Hematopoietic multipotent progenitor cell (in vitro differentiated cells): ENCODE results near the gene DRGX. TPM values are rescaled to one million over a fixed set of nuclear protein-coding genes. Genes with fewer than 3 reads are reported as not detected.

Experiments used
- DNase-seq, 3 donors: peaks; one replicate each; pipeline ENCODE4 v3.0.0-alpha.2; 2011 to 2015; ENCODE audit warnings: low read depth in 2 of 3, low spot score in 2 of 3
- total RNA-seq: library from RNA; depleted of rRNA; stranded (reverse); fragments of >200 nt; gene quantifications from one replicate; pipeline ENCODE4 v1.2.3, GENCODE V29; 2012

DRGX gene
- total RNA-seq, 1 donor = not detected

- DNase-seq = no peak
Measured at GRCh38 chr10:49384268-49384953, 11.5 kb downstream of the DRGX start.

DNA sequence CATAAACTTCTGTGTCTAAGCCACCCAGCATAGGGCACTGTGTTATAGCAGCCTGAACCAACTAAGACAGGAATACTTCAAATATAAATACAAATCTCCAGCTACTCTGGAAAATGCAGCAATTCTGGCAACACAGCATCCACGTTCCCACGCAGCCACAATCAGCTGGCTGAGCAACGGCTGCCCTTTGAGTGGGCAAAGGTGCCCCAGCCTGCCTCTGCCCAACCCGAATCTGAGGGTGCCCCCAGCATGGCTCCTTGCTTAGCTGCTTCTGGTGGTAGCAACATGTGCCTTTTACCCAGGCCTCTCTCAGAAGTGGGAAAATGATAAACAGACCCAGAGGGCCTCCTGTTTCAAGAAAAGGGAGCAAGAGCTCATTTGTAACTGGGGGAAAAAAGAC, 12.0 kb downstream of the DRGX start:
- no peak for DNase-seq

DNA sequence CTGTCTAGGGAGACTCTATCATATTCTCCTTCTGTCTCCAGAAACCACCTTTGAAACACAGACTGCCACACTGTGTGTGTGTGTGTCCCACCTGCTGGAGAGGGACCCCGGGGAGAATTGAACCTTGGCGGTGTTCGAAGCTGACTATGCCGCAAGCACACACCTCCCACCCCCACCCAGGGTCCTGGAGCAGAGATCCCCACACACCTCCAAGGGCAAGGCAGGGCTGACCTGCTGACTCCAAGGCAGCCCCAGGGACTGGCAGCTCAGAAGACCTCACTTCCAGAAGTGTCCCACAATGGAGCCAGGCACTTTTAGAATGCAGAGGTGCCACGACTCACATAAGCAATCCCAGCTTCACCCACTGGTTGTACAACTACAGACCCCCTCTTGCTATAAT, 13.1 kb downstream of the DRGX start:
- DNase-seq = no peak

- no peak for DNase-seq
Measured at GRCh38 chr10:49382226-49382625, 13.7 kb downstream of the DRGX start.

GRCh38 chr10:49381111-49381900, 14.6 kb downstream of the DRGX start:
- DNase-seq = no peak

- DNase-seq = no peak
Measured at GRCh38 chr10:49379596-49380410, 16.1 kb downstream of the DRGX start.

DNA sequence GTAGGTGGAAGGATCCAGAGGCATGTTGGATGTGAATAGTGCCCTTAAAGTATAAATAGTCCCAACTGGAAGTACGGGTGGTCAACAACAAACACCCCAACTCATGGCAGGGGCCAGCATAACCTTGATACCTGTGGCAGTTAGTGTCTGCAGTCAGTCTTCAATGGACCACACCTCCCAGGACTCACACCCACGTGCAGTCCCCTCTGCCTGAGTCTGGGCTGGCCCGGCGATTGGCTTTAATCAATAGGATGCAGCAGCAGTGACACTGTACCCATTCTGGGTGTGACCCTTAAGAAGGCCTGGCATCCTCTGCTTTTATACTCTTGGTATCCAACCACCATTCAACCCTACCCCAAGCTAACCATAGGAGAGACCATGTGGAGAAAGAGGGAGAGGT, 18.6 kb downstream of the DRGX start:
- DNase-seq = no peak

DNA sequence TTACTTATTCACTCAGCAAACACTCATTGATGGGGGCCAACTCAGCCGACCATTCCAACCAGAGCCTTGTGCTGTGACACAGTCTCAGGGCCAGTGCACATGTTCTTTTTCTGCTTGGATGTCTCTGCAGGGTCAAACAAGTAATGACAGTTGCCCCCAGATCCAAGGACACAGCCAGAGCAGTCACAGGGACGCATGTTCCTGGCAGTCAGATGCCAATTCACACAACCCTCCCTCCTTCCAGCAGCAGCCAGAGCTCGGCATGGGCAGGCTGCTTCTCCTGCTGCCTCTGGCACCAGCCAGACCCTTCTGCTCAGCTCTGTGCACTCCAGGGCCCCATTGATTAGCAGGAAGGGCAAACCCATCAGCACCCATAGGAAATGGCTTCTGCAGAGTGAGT, 20.3 kb downstream of the DRGX start:
- DNase-seq = no peak

DNA sequence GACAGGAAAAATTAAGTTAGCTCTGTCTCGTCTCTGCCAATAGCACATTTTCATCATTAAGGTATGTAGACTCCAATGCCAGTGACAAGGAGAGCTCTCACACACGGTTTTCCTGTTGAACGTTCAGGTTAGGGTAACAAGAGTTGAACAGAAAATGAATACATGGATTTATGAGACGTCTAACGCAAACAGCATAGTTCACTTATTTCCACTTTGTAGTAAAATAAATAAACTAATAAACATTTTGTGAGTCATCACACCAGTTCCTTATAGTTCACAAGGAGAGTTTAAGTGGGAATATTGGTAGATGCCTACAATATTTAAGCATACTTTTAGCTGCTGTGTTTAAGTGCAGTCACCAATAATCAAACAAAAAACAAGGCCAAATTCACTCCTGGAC, 21.1 kb downstream of the DRGX start:
- no peak for DNase-seq

DNA sequence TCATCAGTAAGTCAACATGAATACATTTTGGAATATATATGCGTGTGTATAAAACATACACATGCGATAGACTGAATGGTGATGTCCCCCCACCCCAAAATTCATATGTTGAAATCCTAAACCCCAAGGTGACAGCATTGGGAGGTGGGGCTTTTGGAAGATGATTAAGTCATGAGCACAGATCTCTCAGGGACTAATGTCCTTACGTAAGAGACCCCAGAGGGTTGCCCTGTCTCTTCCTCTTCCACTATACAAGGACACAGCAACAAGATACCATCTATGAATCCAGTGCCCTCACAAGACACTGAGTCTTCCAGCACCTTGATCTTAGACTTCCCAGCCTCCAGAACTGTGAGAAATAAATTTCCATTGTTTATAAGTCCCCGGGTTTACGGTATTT, 22.5 kb downstream of the DRGX start:
- no peak for DNase-seq

DNA sequence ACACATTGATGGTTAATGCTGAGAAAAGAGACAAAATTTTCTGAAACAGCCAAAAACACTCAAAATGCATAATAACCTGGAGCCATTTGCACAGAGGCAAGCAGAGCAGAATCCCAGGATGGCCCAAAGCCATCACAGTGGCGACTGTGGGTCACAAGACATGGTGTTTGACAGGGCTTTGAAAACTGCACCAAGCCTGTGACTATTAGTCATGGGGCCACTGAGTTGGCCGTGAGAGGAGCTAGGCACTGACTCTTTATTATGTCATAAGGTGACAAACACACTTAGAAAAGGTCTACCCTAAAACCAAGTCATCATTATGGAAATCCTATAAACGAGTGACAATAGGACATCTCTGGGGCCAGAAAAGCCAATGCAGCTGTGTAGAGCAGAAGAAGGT, 23.9 kb downstream of the DRGX start:
- DNase-seq = no peak

- no peak for DNase-seq
Measured at GRCh38 chr10:49370326-49371100, 25.4 kb downstream of the DRGX start.

DNA sequence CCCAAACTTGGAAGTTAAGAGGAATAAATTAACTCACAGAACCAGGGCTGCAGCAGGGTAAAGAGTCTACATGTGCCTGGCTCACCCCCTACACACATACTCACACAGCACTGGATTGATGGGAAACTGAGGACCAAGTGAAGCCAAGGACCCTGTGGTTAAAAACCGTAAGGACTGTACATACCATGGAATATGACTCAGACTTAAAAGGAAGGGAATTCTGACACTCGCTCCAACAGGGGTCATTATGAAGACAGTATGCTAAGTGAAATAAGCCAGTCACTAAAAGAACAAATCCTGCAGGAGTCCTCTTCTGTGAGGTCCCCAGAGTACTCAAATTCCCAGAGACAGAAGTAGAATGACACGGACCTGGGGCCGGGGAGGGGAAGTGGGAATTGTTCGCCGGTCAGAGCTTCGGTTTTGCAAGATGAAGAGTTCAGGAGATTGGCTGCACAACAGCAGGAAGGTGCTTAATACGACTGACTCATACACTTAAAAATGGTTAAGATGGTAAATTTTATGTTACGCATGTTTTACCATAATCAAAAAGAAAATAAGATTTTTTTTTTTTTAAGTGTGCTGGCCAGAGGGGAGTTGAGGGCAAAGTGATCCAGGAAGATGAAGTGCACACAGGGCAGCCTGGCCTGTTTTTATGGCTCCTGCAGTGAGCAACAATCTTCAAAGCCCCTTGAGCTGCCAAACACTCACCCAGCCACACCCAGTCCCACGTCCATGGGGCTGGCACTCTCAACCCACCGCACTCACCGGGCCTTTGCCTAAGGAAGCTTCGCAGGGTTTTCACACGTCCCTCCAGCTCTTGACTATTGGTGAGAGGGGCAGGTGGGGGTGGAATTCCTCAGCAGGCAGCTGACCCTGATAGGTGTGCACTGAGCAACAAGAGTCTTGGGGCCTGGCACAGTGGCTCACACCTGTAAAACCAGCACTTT, 26.4 kb downstream of the DRGX start:
- no peak for DNase-seq

DNA sequence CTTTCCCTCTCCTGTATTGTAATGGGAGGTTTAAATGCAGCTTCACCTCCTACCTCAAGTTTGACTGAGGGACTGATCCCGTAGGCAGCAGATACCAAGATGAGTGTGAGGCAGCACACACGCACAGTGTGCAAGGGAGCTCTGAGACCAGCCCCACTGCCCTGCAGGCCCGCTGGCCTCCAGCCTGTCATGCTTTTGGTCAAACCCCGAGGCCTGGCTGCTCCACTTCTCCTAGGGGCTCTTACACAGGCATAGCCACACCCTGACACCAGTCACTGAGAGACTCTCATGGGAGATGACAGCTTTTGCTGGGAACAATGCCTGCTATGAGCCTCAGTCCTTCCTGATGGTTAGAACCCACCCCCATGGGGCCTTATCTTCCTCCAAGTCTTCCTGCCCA, 27.6 kb downstream of the DRGX start:
- no peak for DNase-seq

DNA sequence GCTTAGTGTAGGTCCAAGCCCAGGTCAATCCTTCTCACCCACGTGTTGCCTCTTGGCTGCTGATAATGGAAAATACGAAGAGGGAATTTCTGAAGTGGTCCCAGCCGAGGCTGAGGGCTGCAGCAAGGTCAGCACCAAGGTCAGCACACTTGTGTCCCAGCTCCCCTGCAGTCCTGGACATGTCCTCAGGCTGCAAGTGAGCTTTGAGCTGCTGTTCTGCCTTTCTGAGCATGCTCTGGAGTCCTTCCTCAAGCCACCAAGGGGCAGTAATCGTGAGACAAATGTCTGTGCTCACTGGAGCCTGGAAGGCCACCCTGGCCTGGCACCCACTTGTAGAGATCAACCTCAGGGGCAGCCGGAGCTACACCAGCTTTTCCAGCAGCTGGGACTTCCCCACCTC, 28.3 kb downstream of the DRGX start:
- DNase-seq = no peak

- DNase-seq = no peak
Measured at GRCh38 chr10:49366460-49366859, 29.4 kb downstream of the DRGX start.

- DNase-seq = no peak
Measured at GRCh38 chr10:49365675-49366415, 30.0 kb downstream of the DRGX start.

GRCh38 chr10:49365275-49365674, 30.6 kb downstream of the DRGX start:
- DNase-seq = no peak

GRCh38 chr10:49364747-49365146, 31.1 kb downstream of the DRGX start:
- no peak for DNase-seq
